CD4-positive, alpha-beta T cell (primary cell): ENCODE results near the gene KCNMB1. TPM values are rescaled to one million over a fixed set of nuclear protein-coding genes. Genes with fewer than 3 reads are reported as not detected.

Experiments
- ATAC-seq: fragments of 200-7000 bp; cut with Tn5 transposase; one replicate; pipeline ENCODE4 v1.10.0; 2022; ENCODE audit warnings: mild to moderate bottlenecking; ENCODE audit not compliant: poor library complexity
- CTCF ChIA-PET: fragments of 350-600 bp; sonication (Branson Sonifier 250); formaldehyde crosslinking; loops from one replicate; lab custom pipeline; 2021; ENCODE audit warnings: antibody characterized with exemption, inconsistent platforms; lab: Charles Lee
- POLR2A ChIA-PET: fragments of 350-600 bp; sonication (Branson Sonifier 250); formaldehyde crosslinking; loops from one replicate; lab custom pipeline; 2021; ENCODE audit warnings: antibody characterized with exemption, inconsistent platforms; lab: Charles Lee
- DNase-seq, 14 experiments: peaks; one replicate each; pipeline ENCODE4 v3.0.0-alpha.2; 2013 to 2020; ENCODE audit warnings: mixed read lengths in 2 of 14
- H3K27ac ChIP-seq, 2 donors: one replicate each; pipeline versions ENCODE4 v1.5.1 to v1.7.0; 2013; ENCODE audit warnings: low read length in 2 of 2, low read depth in 1 of 2, mild to moderate bottlenecking in 1 of 2
- H3K27me3 ChIP-seq, 2 experiments: 1 replicate in 1 of 2; 2 replicates in 1 of 2; pipeline versions ENCODE4 v1.6.1 to v1.7.0; 2013; ENCODE audit warnings: low read length in 2 of 2, control low read depth in 1 of 2, mild to moderate bottlenecking in 1 of 2, moderate library complexity in 1 of 2; ENCODE audit not compliant: insufficient read depth in 2 of 2, control insufficient read depth in 1 of 2
- H3K36me3 ChIP-seq: one replicate; pipeline ENCODE4 v1.6.1; 2013; ENCODE audit warnings: low read length, control low read depth; ENCODE audit not compliant: insufficient read depth
- H3K4me1 ChIP-seq: one replicate; pipeline ENCODE4 v1.6.1; 2013; ENCODE audit warnings: low read length, control low read depth; ENCODE audit not compliant: insufficient read depth
- H3K4me3 ChIP-seq: one replicate; pipeline ENCODE4 v1.5.1; 2013; ENCODE audit warnings: mild to moderate bottlenecking, low read length, moderate library complexity
- H3K9me3 ChIP-seq, 2 experiments: 1 replicate in 1 of 2; 2 replicates in 1 of 2; pipeline versions ENCODE4 v1.6.1 to v1.7.0; 2013; ENCODE audit warnings: low read length in 2 of 2, mild to moderate bottlenecking in 2 of 2, control low read depth in 1 of 2, moderate library complexity in 1 of 2; ENCODE audit not compliant: control insufficient read depth in 1 of 2, insufficient read depth in 1 of 2
- H3K27ac Mint-ChIP-seq: one replicate; pipeline ENCODE4 v1.8.0; 2020; ENCODE audit warnings: mixed read lengths
- H3K27me3 Mint-ChIP-seq: one replicate; pipeline ENCODE4 v1.8.0; 2021; ENCODE audit warnings: mixed read lengths
- H3K36me3 Mint-ChIP-seq: one replicate; pipeline ENCODE4 v1.8.0; 2021; ENCODE audit warnings: low read depth, mixed read lengths
- H3K4me1 Mint-ChIP-seq: one replicate; pipeline ENCODE4 v1.8.0; 2021; ENCODE audit warnings: low read depth, mixed read lengths
- H3K4me3 Mint-ChIP-seq: one replicate; pipeline ENCODE4 v1.8.0; 2020; ENCODE audit warnings: mild to moderate bottlenecking, mixed read lengths
- H3K9me3 Mint-ChIP-seq: one replicate; pipeline ENCODE4 v1.8.0; 2020; ENCODE audit warnings: mixed read lengths
- CTCF ChIP-seq: fragments of 200-600 bp; IDR thresholded peaks from one replicate; pipeline ENCODE4 v1.8.0; 2022; ENCODE audit warnings: antibody characterized with exemption, mild to moderate bottlenecking
- intact Hi-C, 2 experiments: fragments of 100-400 bp; cut with DNase I in 1 of 2; cut with micrococcal nuclease in 1 of 2; formaldehyde crosslinking; loops; one replicate each; pipeline versions ENCODE4 v1.15.1 to v1.9.0; 2023 to 2025; cut with DNase I, micrococcal nuclease
- total RNA-seq, 174 experiments: library from RNA in 2 of 174; stranded (reverse) in 2 of 174; gene quantifications; one replicate each; pipeline ENCODE4 v1.2.3 and lab custom pipeline; 2021 to 2026

The KCNMB1 gene
- total RNA-seq, 2 experiments from 2014 or later, result 0.06 to 0.11 TPM

GRCh38 chr5:170355601-170356098, 33.5 kb downstream of the KCNMB1 start:
- POLR2A ChIA-PET, result no interaction called here
- H3K27me3 Mint-ChIP-seq, result peaks cover 24% of the 10 kb centered on the region
- CTCF ChIA-PET, result no interaction called here

GRCh38 chr5:170353961-170354360, 35.2 kb downstream of the KCNMB1 start:
- CTCF ChIA-PET, result no interaction called here
- no peak overlapping the region for H3K27ac ChIP-seq
- intact Hi-C loops, result no loop called here
- DNase-seq, result no peak
- H3K4me1 ChIP-seq, result peaks cover 12% of the 10 kb centered on the region
- no peaks in the 10 kb centered on the region for H3K36me3 ChIP-seq
- Mint-ChIP-seq H3K27ac (no peak overlapping the region), H3K27me3 (peaks cover 35% of the 10 kb centered on the region), H3K4me3 (no peak overlapping the region), H3K4me1 (peaks cover 6% of the 10 kb centered on the region), H3K36me3 (no peaks in the 10 kb centered on the region), H3K9me3 (no peaks in the 10 kb centered on the region)
- H3K9me3 ChIP-seq, result no peaks in the 10 kb centered on the region
- no peak for ATAC-seq
- H3K27me3 ChIP-seq, result peaks cover 12 to 13% of the 10 kb centered on the region in 2 experiments
- POLR2A ChIA-PET, result no interaction called here
- no peak for TF ChIP-seq CTCF
- H3K4me3 ChIP-seq, result no peak overlapping the region

More at GRCh38 chr5:170355601-170356098, 33.5 kb downstream of the KCNMB1 start:
- Mint-ChIP-seq H3K27ac (no peak overlapping the region), H3K36me3 (no peaks in the 10 kb centered on the region), H3K4me3 (no peak overlapping the region), H3K4me1 (peaks cover 6% of the 10 kb centered on the region), H3K9me3 (no peaks in the 10 kb centered on the region)
- peaks cover 12 to 13% of the 10 kb centered on the region in 2 experiments for H3K27me3 ChIP-seq
- ATAC-seq (no peak), DNase-seq (no peak)
- H3K4me1 ChIP-seq, result peaks cover 20% of the 10 kb centered on the region
- TF ChIP-seq CTCF, result no peak
- no peaks in the 10 kb centered on the region for H3K36me3 ChIP-seq
- H3K27ac ChIP-seq, result no peak overlapping the region
- no peaks in the 10 kb centered on the region for H3K9me3 ChIP-seq
- no peak overlapping the region for H3K4me3 ChIP-seq
- intact Hi-C loops, result no loop called here

GRCh38 chr5:170353011-170353761, 36.0 kb downstream of the KCNMB1 start:
- Mint-ChIP-seq H3K9me3 (no peaks in the 10 kb centered on the region), H3K36me3 (no peaks in the 10 kb centered on the region), H3K4me1 (peaks cover 6% of the 10 kb centered on the region), H3K27me3 (peaks cover 43% of the 10 kb centered on the region), H3K4me3 (no peak overlapping the region), H3K27ac (no peak overlapping the region)
- ChIA-PET POLR2A (no interaction called here), CTCF (no interaction called here)
- ATAC-seq, result no peak
- intact Hi-C loops, result no loop called here
- H3K4me3 ChIP-seq, result no peak overlapping the region
- H3K27ac ChIP-seq, result no peak overlapping the region
- DNase-seq, result no peak
- H3K4me1 ChIP-seq, result peaks cover 7% of the 10 kb centered on the region
- no peaks in the 10 kb centered on the region for H3K9me3 ChIP-seq
- no peaks in the 10 kb centered on the region for H3K36me3 ChIP-seq
- TF ChIP-seq CTCF, result no peak
- H3K27me3 ChIP-seq, result peaks cover 12 to 13% of the 10 kb centered on the region in 2 experiments
